ENCODE data around the gene TACR2.

Gene TACR2

GRCh38 chr10:69361303-69361614 is 55.5 kb downstream of the TACR2 start:
- TF ChIP-seq CTCF (IDR thresholded peaks at IDR 0.05; ENCODE audit: low read depth, low read length): no peak
- H3K4me3 ChIP-seq (ENCODE audit: low read depth, low read length): no peak overlapping the region

GRCh38 chr10:69360485-69361302 is 56.0 kb downstream of the TACR2 start:
- no peak overlapping the region for H3K4me3 ChIP-seq (ENCODE audit: low read depth, low read length)
- no peak for TF ChIP-seq CTCF (IDR thresholded peaks at IDR 0.05; ENCODE audit: low read depth, low read length)

GRCh38 chr10:69359594-69359993 is 57.1 kb downstream of the TACR2 start:
- no peak overlapping the region for H3K4me3 ChIP-seq (ENCODE audit: low read depth, low read length)

GRCh38 chr10:69359148-69359547 is 57.6 kb downstream of the TACR2 start:
- no peak for TF ChIP-seq CTCF (IDR thresholded peaks at IDR 0.05; ENCODE audit: low read depth, low read length)
- H3K4me3 ChIP-seq (ENCODE audit: low read depth, low read length): no peak overlapping the region

More at GRCh38 chr10:69359594-69359993, 57.1 kb downstream of the TACR2 start:
- TF ChIP-seq CTCF (IDR thresholded peaks at IDR 0.05; ENCODE audit: low read depth, low read length): no peak

- no peak overlapping the region for H3K4me3 ChIP-seq (ENCODE audit: low read depth, low read length)
- TF ChIP-seq CTCF (IDR thresholded peaks at IDR 0.05; ENCODE audit: low read depth, low read length): no peak
Observed at GRCh38 chr10:69358148-69358795, 58.4 kb downstream of the TACR2 start.

- no peak overlapping the region for H3K4me3 ChIP-seq (ENCODE audit: low read depth, low read length)
- TF ChIP-seq CTCF (IDR thresholded peaks at IDR 0.05; ENCODE audit: low read depth, low read length): no peak
Observed at GRCh38 chr10:69356187-69356586, 60.5 kb downstream of the TACR2 start.

GRCh38 chr10:69353977-69354635 is 62.6 kb downstream of the TACR2 start:
- TF ChIP-seq CTCF (IDR thresholded peaks at IDR 0.05; ENCODE audit: low read depth, low read length): no peak
- no peak overlapping the region for H3K4me3 ChIP-seq (ENCODE audit: low read depth, low read length)
